Right renal cortex interstitium (tissue), 3 donors: ENCODE data around the gene GTF2H4. TPM values are rescaled to one million over a fixed set of nuclear protein-coding genes. Genes with fewer than 3 reads are reported as not detected.

ENCODE experiments used
- DNase-seq, 3 donors: peaks; one replicate each; pipeline ENCODE4 v3.0.0-alpha.2; 2013; ENCODE audit warnings: low read depth in 3 of 3, low spot score in 2 of 3
- polyA plus RNA-seq, 3 donors: library from polyadenylated mRNA; unstranded; fragments of 120-200 nt; gene quantifications; one replicate each; pipeline ENCODE4 v1.2.1, GENCODE V29; 2013; ENCODE audit not compliant: insufficient read length in 3 of 3

GTF2H4 gene
- polyA plus RNA-seq, 3 donors: 36.1 to 44.6 (median 37.2) TPM

DNA sequence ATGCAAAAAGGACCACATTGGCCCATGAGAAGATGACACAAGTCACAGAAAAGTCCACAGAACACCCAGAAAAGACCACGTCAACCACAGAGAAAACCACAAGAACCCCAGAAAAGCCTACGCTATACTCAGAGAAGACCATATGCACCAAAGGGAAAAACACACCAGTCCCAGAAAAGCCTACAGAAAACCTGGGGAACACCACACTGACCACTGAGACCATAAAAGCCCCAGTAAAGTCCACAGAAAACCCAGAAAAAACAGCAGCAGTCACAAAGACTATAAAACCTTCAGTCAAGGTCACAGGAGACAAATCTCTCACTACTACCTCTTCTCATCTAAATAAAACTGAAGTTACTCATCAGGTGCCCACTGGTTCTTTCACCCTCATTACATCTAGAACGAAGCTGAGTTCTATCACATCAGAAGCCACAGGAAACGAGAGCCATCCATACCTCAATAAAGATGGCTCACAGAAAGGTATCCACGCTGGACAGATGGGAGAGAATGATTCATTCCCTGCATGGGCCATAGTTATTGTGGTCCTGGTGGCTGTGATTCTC lies 44.0 kb downstream of the GTF2H4 start:
- DNase-seq: no peak

- DNase-seq: no peak
These were observed 46.8 kb downstream of the GTF2H4 start for GRCh38 chr6:30954631-30955366.

GRCh38 chr6:30955367-30956042 lies 47.5 kb downstream of the GTF2H4 start:
- peak in 2 of 3 donors; percentile 41 to 45 for DNase-seq

GRCh38 chr6:30957716-30958115 lies 49.7 kb downstream of the GTF2H4 start:
- no peak for DNase-seq

DNA sequence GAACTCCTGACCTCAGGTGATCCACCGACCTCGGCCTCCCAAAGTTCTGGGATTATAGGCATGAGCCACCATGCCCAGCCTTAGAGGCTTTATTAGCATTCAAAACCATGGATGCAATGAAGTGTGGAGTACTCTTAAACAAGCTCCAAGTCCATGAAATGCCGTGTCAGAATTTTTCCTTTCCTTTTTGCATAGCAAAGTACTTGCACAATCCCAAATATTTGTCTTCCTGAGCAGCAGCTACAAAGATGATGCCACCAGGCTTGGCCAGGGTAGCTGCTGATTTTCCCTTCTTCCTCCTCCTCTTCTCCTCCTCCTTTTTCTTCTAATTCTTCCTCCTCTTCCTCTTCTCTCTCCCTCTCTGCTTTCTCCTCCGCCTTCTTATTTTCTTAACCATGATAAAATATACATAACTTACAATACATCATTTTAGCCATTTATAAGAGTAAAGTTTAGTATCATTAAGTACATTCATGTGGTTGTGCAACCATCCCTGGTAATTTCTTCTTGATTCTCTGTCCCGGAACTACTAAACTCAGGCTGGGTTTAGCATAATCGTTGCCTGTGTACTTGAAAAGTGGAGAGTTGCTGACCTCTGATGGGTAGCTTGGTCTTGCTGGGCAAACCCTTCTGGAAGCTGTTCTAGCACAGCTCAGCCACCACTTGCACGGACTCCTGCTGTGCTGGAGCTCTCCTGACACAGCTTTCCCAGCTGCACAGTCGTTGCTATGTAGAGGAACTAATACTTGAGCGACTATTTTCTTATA lies 53.1 kb downstream of the GTF2H4 start:
- no peak for DNase-seq

GRCh38 chr6:30962716-30963115 lies 54.7 kb downstream of the GTF2H4 start:
- no peak for DNase-seq

- no peak for DNase-seq
These were observed 55.6 kb downstream of the GTF2H4 start for GRCh38 chr6:30963641-30964040.

Other genes with a start within 250 kb of the GTF2H4 start
- gene DHX16, start 235.2 kb upstream of the GTF2H4 start, polyA plus RNA-seq: 10 to 100 TPM; 43.5 to 46.2 (median 45.6) TPM
- 10 to 100 TPM; 34.4 to 38.4 (median 34.4) TPM for gene PPP1R18, start 221.6 kb upstream of the GTF2H4 start, polyA plus RNA-seq
- 10 to 100 TPM; 32.5 to 33.4 (median 33.0) TPM for gene NRM, start 217.2 kb upstream of the GTF2H4 start, polyA plus RNA-seq
- gene MDC1, start 190.9 kb upstream of the GTF2H4 start, polyA plus RNA-seq: 10 to 100 TPM; 33.5 to 43.4 (median 35.6) TPM
- gene TUBB, start 187.9 kb upstream of the GTF2H4 start, polyA plus RNA-seq: 1,000 to 10,000 TPM; 1,231 to 1,298 (median 1,262) TPM
- 100 to 1,000 TPM; 134 to 154 (median 141) TPM for gene FLOT1, start 165.5 kb upstream of the GTF2H4 start, polyA plus RNA-seq
- 10 to 100 TPM; 17.9 to 24.5 (median 23.3) TPM for gene IER3, start 163.7 kb upstream of the GTF2H4 start, polyA plus RNA-seq
- gene DDR1, start 23.7 kb upstream of the GTF2H4 start, polyA plus RNA-seq: 100 to 1,000 TPM; 139 to 163 (median 149) TPM
- gene VARS2, start 6.0 kb downstream of the GTF2H4 start, polyA plus RNA-seq: 10 to 100 TPM; 25.6 to 35.0 (median 30.1) TPM
- 1 to 10 TPM in 2 of 3 donors, under 1 TPM in 1; 0.29 to 1.2 (median 1.1) TPM for gene SFTA2, start 24.0 kb downstream of the GTF2H4 start, polyA plus RNA-seq
- under 1 TPM; 0.03 to 0.07 (median 0.06) TPM for gene MUCL3, start 32.8 kb downstream of the GTF2H4 start, polyA plus RNA-seq
- not detected for gene MUC21, start 75.5 kb downstream of the GTF2H4 start, polyA plus RNA-seq
- gene MUC22, start 102.3 kb downstream of the GTF2H4 start, polyA plus RNA-seq: not detected
- gene C6orf15, start 204.4 kb downstream of the GTF2H4 start, polyA plus RNA-seq: not detected
- gene PSORS1C1, start 206.6 kb downstream of the GTF2H4 start, polyA plus RNA-seq: under 1 TPM in 2 of 3 donors, not detected in 1; 0.14 to 0.40 TPM
- not detected for gene CDSN, start 212.2 kb downstream of the GTF2H4 start, polyA plus RNA-seq
- gene PSORS1C2, start 230.9 kb downstream of the GTF2H4 start, polyA plus RNA-seq: not detected
- 10 to 100 TPM; 24.2 to 25.2 (median 25.1) TPM for gene CCHCR1, start 249.6 kb downstream of the GTF2H4 start, polyA plus RNA-seq